BJ (cell line): ENCODE data around the gene SHBG. TPM values are rescaled to one million over a fixed set of nuclear protein-coding genes. Genes with fewer than 3 reads are reported as not detected.

Source experiments
- CTCF ChIA-PET: fragments of 350-600 bp; formaldehyde crosslinking; extraction: SDS; loops from one replicate; lab custom pipeline; 2021; ENCODE audit warnings: antibody characterized with exemption, inconsistent platforms; lab: Yijun Ruan, JAX
- POLR2A ChIA-PET: fragments of 300-600 bp; sonication (Branson Sonifier 250); formaldehyde crosslinking; extraction: SDS; loops from one replicate; lab custom pipeline; 2021; ENCODE audit warnings: antibody characterized with exemption; lab: Charles Lee
- DNase-seq: peaks from one replicate; pipeline ENCODE4 v3.0.0-alpha.2; 2011; ENCODE audit warnings: low read depth
- H3K27me3 ChIP-seq: 2 replicates; pipeline ENCODE4 v1.6.0; 2011; ENCODE audit warnings: low read length; ENCODE audit not compliant: control insufficient read depth, insufficient read depth
- H3K36me3 ChIP-seq: 2 replicates; pipeline ENCODE4 v1.5.1; 2011; ENCODE audit warnings: low read length; ENCODE audit not compliant: control insufficient read depth, insufficient read depth
- H3K4me3 ChIP-seq: 2 replicates; pipeline ENCODE4 v1.5.1; 2011; ENCODE audit warnings: low read depth, mild to moderate bottlenecking, control low read depth, low read length
- CTCF ChIP-seq: IDR thresholded peaks from 2 replicates; pipeline ENCODE4 v1.5.1; 2011; ENCODE audit warnings: low read depth, mild to moderate bottlenecking, control low read depth, inconsistent platforms, low read length, moderate library complexity; ENCODE audit not compliant: insufficient read depth
- polyA plus RNA-seq: library from polyadenylated mRNA; depleted of rRNA; stranded (reverse); fragments of >200 nt; gene quantifications from 2 replicates; pipeline ENCODE4 v1.2.3, GENCODE V29; 2011

Gene SHBG
- polyA plus RNA-seq, 1 experiment: 1.2 TPM

GRCh38 chr17:7589891-7590691 lies 39.8 kb upstream of the SHBG start, which contains the start of gene SOX15:
SOX15 (minus strand) TSS chr17:7590094; CDS start chr17:7589676, 418 bp downstream.
- no peak for TF ChIP-seq CTCF
- POLR2A ChIA-PET: interaction anchor here (1.1 kb wide), 1 partner anchor 17 kb away, joined by 5 read pairs; no protein-coding TSS in a partner anchor

GRCh38 chr17:7590743-7591142 lies 39.2 kb upstream of the SHBG start:
- Histone ChIP-seq H3K27me3 (no peaks in the 10 kb centered on the region), H3K36me3 (peaks cover 24% of the 10 kb centered on the region), H3K4me3 (no peak overlapping the region)
- ChIA-PET POLR2A (no interaction called here), CTCF (interaction anchor here (1.1 to 4.3 kb wide), 11 partner anchors 10 to 147 kb away, joined by 3 to 29 read pairs (median 11); partner anchors contain the start of genes CD68, TNFSF13, TP53 and WRAP53)
- DNase-seq: no peak
- no peak for TF ChIP-seq CTCF

More at GRCh38 chr17:7589891-7590691, 39.8 kb upstream of the SHBG start, which contains the start of gene SOX15:
- DNase-seq: no peak
- Histone ChIP-seq H3K36me3 (peaks cover 20% of the 10 kb centered on the region), H3K27me3 (no peaks in the 10 kb centered on the region), H3K4me3 (peak within 1 kb of the TSS; percentile 22; the same call in 1 of the 2 replicates)
- CTCF ChIA-PET: interaction anchor here (1.0 to 4.3 kb wide), 27 partner anchors 10 to 544 kb away, joined by 3 to 29 read pairs (median 7); partner anchors contain the start of genes CD68, FXR2, SENP3 and TNFSF13

GRCh38 chr17:7591596-7591995 lies 38.3 kb upstream of the SHBG start:
- ChIA-PET CTCF (interaction anchor here (0.5 to 1.4 kb wide), 4 partner anchors 13 to 83 kb away, joined by 3 to 4 read pairs (median 4); no protein-coding TSS in a partner anchor), POLR2A (no interaction called here)
- Histone ChIP-seq H3K36me3 (peaks cover 21% of the 10 kb centered on the region), H3K27me3 (no peaks in the 10 kb centered on the region), H3K4me3 (no peak overlapping the region)
- DNase-seq: no peak
- no peak for TF ChIP-seq CTCF

GRCh38 chr17:7592422-7593021 lies 37.4 kb upstream of the SHBG start:
- Histone ChIP-seq H3K36me3 (peaks cover 21% of the 10 kb centered on the region), H3K27me3 (no peaks in the 10 kb centered on the region), H3K4me3 (no peak overlapping the region)
- POLR2A ChIA-PET: interaction anchor here (0.6 kb wide), 1 partner anchor 351 kb away, joined by 4 read pairs; no protein-coding TSS in a partner anchor
- CTCF ChIA-PET: interaction anchor here (1.3 to 1.4 kb wide), 2 partner anchors 9 to 32 kb away, joined by 4 to 7 read pairs; partner anchors contain the start of gene MPDU1
- TF ChIP-seq CTCF: no peak
- no peak for DNase-seq
